SW 1271 (cell line): ENCODE results near the gene ZNF575.
"Not testable (repeated sequence)": the region's sequence is repeated elsewhere in the genome, so short reads cannot be mapped to it uniquely, and the experiment has no call there.

Source experiments
- DNase-seq, 2 experiments: peaks; one replicate each; lab custom pipeline; 2025; lab: John Stamatoyannopoulos, UW

Gene ZNF575

GRCh38 chr19:43541920-43542650 is 9.1 kb downstream of the ZNF575 start:
- DNase-seq, result no peak

GRCh38 chr19:43544077-43544476 is 11.1 kb downstream of the ZNF575 start:
- DNase-seq, result no peak

GRCh38 chr19:43545276-43545675 is 12.3 kb downstream of the ZNF575 start:
- DNase-seq, result no peak

- no peak for DNase-seq
These were observed 13.0 kb downstream of the ZNF575 start for GRCh38 chr19:43545981-43546380.

- no peak for DNase-seq
These were observed 13.6 kb downstream of the ZNF575 start for GRCh38 chr19:43546581-43546980.

GRCh38 chr19:43547926-43548325 is 14.9 kb downstream of the ZNF575 start:
- not testable (repeated sequence) for DNase-seq

- no peak for DNase-seq
These were observed 15.7 kb downstream of the ZNF575 start for GRCh38 chr19:43548706-43549105.

GRCh38 chr19:43551399-43552197 is 18.6 kb downstream of the ZNF575 start:
- DNase-seq, result no peak

- DNase-seq, result no peak
These were observed 19.1 kb downstream of the ZNF575 start for GRCh38 chr19:43552198-43552450.

- DNase-seq, result no peak
These were observed 19.6 kb downstream of the ZNF575 start for GRCh38 chr19:43552616-43553015.

- DNase-seq, result no peak
These were observed 20.7 kb downstream of the ZNF575 start for GRCh38 chr19:43553656-43554055.

- DNase-seq, result no peak
These were observed 21.4 kb downstream of the ZNF575 start for GRCh38 chr19:43554317-43554895.

- peak in 1 of 2 experiments; percentile 54 for DNase-seq
These were observed 22.3 kb downstream of the ZNF575 start for GRCh38 chr19:43555185-43555770.

GRCh38 chr19:43560687-43561086 is 27.7 kb downstream of the ZNF575 start:
- DNase-seq, result no peak

- no peak for DNase-seq
These were observed 28.4 kb downstream of the ZNF575 start for GRCh38 chr19:43561139-43561970.

GRCh38 chr19:43562226-43562697 is 29.3 kb downstream of the ZNF575 start:
- DNase-seq, result no peak

GRCh38 chr19:43562698-43563241 is 29.8 kb downstream of the ZNF575 start:
- DNase-seq, result peak; percentile 74 to 91

GRCh38 chr19:43563816-43564457 is 30.9 kb downstream of the ZNF575 start:
- DNase-seq, result no peak

GRCh38 chr19:43564800-43565199 is 31.8 kb downstream of the ZNF575 start:
- DNase-seq, result no peak

GRCh38 chr19:43569657-43570056 is 36.7 kb downstream of the ZNF575 start:
- no peak for DNase-seq

- DNase-seq, result no peak
These were observed 37.3 kb downstream of the ZNF575 start for GRCh38 chr19:43570174-43570791.
